Muscle layer of duodenum (tissue), 2 donors: Measurements from ENCODE around the gene MATR3.

Source experiments
- H3K27ac ChIP-seq: one replicate; pipeline ENCODE4 v1.7.0; 2013; ENCODE audit warnings: mild to moderate bottlenecking, low read length
- H3K27me3 ChIP-seq: one replicate; pipeline ENCODE4 v1.7.0; 2013; ENCODE audit warnings: low read depth, mild to moderate bottlenecking, control low read depth, low read length
- H3K36me3 ChIP-seq, 2 donors: one replicate each; pipeline ENCODE4 v1.7.0; 2013; ENCODE audit warnings: low read length in 2 of 2, control low read depth in 1 of 2, mild to moderate bottlenecking in 1 of 2; ENCODE audit not compliant: insufficient read depth in 2 of 2, control insufficient read depth in 1 of 2
- H3K4me1 ChIP-seq, 2 donors: one replicate each; pipeline ENCODE4 v1.7.0; 2013; ENCODE audit warnings: low read length in 2 of 2, mild to moderate bottlenecking in 2 of 2, control low read depth in 1 of 2, moderate library complexity in 1 of 2; ENCODE audit not compliant: insufficient read depth in 2 of 2, control insufficient read depth in 1 of 2
- H3K4me3 ChIP-seq, 2 donors: one replicate each; pipeline ENCODE4 v1.7.0; 2013; ENCODE audit warnings: low read length in 2 of 2, low read depth in 1 of 2, mild to moderate bottlenecking in 1 of 2
- H3K9me3 ChIP-seq, 2 donors: one replicate each; pipeline ENCODE4 v1.7.0; 2013; ENCODE audit warnings: low read length in 2 of 2, control low read depth in 1 of 2, mild to moderate bottlenecking in 1 of 2; ENCODE audit not compliant: control insufficient read depth in 1 of 2
- donor health status: healthy.

MATR3 gene

GRCh38 chr5:139273322-139273571 lies 20.3 kb upstream of the MATR3 start:
- peaks cover 14 to 23% of the 10 kb centered on the region in 2 donors for H3K4me1 ChIP-seq
- no peaks in the 10 kb centered on the region for H3K9me3 ChIP-seq
- H3K27me3 ChIP-seq: no peaks in the 10 kb centered on the region
- peak overlapping the region; percentile 74 to 84 for H3K4me3 ChIP-seq
- peaks cover under 1 to 4% of the 10 kb centered on the region in 2 donors for H3K36me3 ChIP-seq
- peak overlapping the region; percentile 83 for H3K27ac ChIP-seq

GRCh38 chr5:139273572-139274289 lies 19.8 kb upstream of the MATR3 start:
- Histone ChIP-seq H3K27ac (peak overlapping the region; percentile 83), H3K4me1 (peaks cover 9 to 20% of the 10 kb centered on the region in 2 donors), H3K36me3 (peaks cover 6% of the 10 kb centered on the region in 2 donors), H3K9me3 (no peaks in the 10 kb centered on the region), H3K27me3 (no peaks in the 10 kb centered on the region), H3K4me3 (peak overlapping the region; percentile 74 to 84)

- no peak overlapping the region for H3K4me3 ChIP-seq
- peaks cover 12 to 18% of the 10 kb centered on the region in 2 donors for H3K36me3 ChIP-seq
- no peaks in the 10 kb centered on the region for H3K27me3 ChIP-seq
- no peak overlapping the region for H3K27ac ChIP-seq
- H3K9me3 ChIP-seq: no peaks in the 10 kb centered on the region
- H3K4me1 ChIP-seq: peaks cover 7 to 20% of the 10 kb centered on the region in 2 donors
Observed at GRCh38 chr5:139275536-139275935, 18.0 kb upstream of the MATR3 start.

GRCh38 chr5:139275956-139276355 lies 17.6 kb upstream of the MATR3 start:
- Histone ChIP-seq H3K27me3 (no peaks in the 10 kb centered on the region), H3K4me1 (peaks cover 7 to 20% of the 10 kb centered on the region in 2 donors), H3K9me3 (no peaks in the 10 kb centered on the region), H3K36me3 (peaks cover 13 to 18% of the 10 kb centered on the region in 2 donors), H3K4me3 (no peak overlapping the region), H3K27ac (no peak overlapping the region)

- H3K27ac ChIP-seq: no peak overlapping the region
- H3K4me3 ChIP-seq: no peak overlapping the region
- no peaks in the 10 kb centered on the region for H3K27me3 ChIP-seq
- no peaks in the 10 kb centered on the region for H3K9me3 ChIP-seq
- H3K36me3 ChIP-seq: peaks cover 13 to 18% of the 10 kb centered on the region in 2 donors
- H3K4me1 ChIP-seq: peaks cover 7 to 20% of the 10 kb centered on the region in 2 donors
Observed at GRCh38 chr5:139276426-139276825, 17.1 kb upstream of the MATR3 start.

GRCh38 chr5:139277171-139277570 lies 16.4 kb upstream of the MATR3 start:
- no peaks in the 10 kb centered on the region for H3K27me3 ChIP-seq
- H3K27ac ChIP-seq: no peak overlapping the region
- H3K36me3 ChIP-seq: peaks cover 13 to 18% of the 10 kb centered on the region in 2 donors
- no peaks in the 10 kb centered on the region for H3K9me3 ChIP-seq
- peaks cover 7 to 14% of the 10 kb centered on the region in 2 donors for H3K4me1 ChIP-seq
- no peak overlapping the region for H3K4me3 ChIP-seq

GRCh38 chr5:139278540-139279274 lies 14.8 kb upstream of the MATR3 start:
- Histone ChIP-seq H3K4me3 (no peak overlapping the region), H3K27ac (no peak overlapping the region), H3K4me1 (no peaks in the 10 kb centered on the region), H3K36me3 (peaks cover 22 to 25% of the 10 kb centered on the region in 2 donors), H3K27me3 (no peaks in the 10 kb centered on the region), H3K9me3 (no peaks in the 10 kb centered on the region)

GRCh38 chr5:139282197-139282557 lies 11.4 kb upstream of the MATR3 start:
- Histone ChIP-seq H3K9me3 (no peaks in the 10 kb centered on the region), H3K4me3 (no peak overlapping the region), H3K27ac (no peak overlapping the region), H3K27me3 (no peaks in the 10 kb centered on the region), H3K36me3 (peaks cover 22 to 32% of the 10 kb centered on the region in 2 donors), H3K4me1 (no peaks in the 10 kb centered on the region)

- Histone ChIP-seq H3K36me3 (peaks cover 22 to 29% of the 10 kb centered on the region in 2 donors), H3K4me3 (no peak overlapping the region), H3K4me1 (no peaks in the 10 kb centered on the region), H3K27me3 (no peaks in the 10 kb centered on the region), H3K9me3 (no peaks in the 10 kb centered on the region), H3K27ac (no peak overlapping the region)
Observed at GRCh38 chr5:139283252-139284166, 10.0 kb upstream of the MATR3 start.

GRCh38 chr5:139284295-139284694 lies 9.2 kb upstream of the MATR3 start:
- Histone ChIP-seq H3K9me3 (no peaks in the 10 kb centered on the region), H3K36me3 (peaks cover 16 to 21% of the 10 kb centered on the region in 2 donors), H3K4me1 (no peaks in the 10 kb centered on the region), H3K27me3 (no peaks in the 10 kb centered on the region), H3K27ac (no peak overlapping the region), H3K4me3 (no peak overlapping the region)
